OCI-LY7 (cell line): ENCODE measurements around the gene BSND.

Source experiments
- CTCF ChIP-seq: fragments of 200-600 bp; sonication (generic); conservative IDR thresholded peaks from 2 replicates; pipeline ENCODE4 v1.5.1; 2014; ENCODE audit warnings: mild to moderate bottlenecking, antibody characterized with exemption, low read length, moderate library complexity, mixed read lengths
- EZH2phosphoT487 ChIP-seq: fragments of 200-600 bp; sonication (generic); IDR thresholded peaks from 2 replicates; pipeline ENCODE4 v1.6.1; 2018; ENCODE audit warnings: low read depth, borderline replicate concordance, mild to moderate bottlenecking, mixed run types, antibody characterized with exemption, low read length, moderate library complexity, mixed read lengths

GRCh38 chr1:55059302-55060132 is 60.8 kb downstream of the BSND start:
- no peak for TF ChIP-seq CTCF
- no peak for TF ChIP-seq EZH2phosphoT487
